ENCODE measurements around the gene MMP15. TPM values are rescaled to one million over a fixed set of nuclear protein-coding genes. Genes with fewer than 3 reads are reported as not detected.

Gene MMP15
- polyA plus RNA-seq, 4 donors, result 12.8 to 19.9 (median 16.3) TPM

DNA sequence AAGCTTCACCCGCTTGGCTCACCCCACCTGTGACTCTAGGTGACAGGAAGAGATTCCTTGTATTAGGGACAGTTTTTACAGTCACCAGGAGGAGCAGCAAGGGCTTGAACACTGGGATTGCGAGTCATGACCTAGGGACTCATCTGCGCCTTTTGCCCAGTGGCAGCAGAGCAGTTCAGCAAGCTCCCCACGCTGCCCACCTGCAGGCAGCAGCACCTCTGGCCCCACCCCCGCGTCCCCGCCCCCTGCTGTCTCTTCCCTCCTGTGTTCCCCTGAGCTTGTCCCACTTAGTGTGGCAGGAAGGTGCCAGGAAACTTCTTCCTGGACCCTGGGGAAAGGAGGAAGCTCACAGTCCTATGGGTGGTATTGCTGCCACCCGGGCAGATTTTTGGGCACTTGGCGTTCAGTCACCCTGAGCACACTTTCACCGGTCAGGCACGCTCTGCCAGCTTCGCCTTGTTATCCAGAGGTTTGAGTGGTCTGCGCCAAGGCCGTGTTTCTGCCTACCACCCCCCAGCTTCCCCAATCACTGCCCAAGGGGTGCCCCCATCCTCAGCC is 8.7 kb downstream of the MMP15 start:
- no peak for DNase-seq (ENCODE audit: low read depth in 4 of 4, low spot score in 2 of 4)

DNA sequence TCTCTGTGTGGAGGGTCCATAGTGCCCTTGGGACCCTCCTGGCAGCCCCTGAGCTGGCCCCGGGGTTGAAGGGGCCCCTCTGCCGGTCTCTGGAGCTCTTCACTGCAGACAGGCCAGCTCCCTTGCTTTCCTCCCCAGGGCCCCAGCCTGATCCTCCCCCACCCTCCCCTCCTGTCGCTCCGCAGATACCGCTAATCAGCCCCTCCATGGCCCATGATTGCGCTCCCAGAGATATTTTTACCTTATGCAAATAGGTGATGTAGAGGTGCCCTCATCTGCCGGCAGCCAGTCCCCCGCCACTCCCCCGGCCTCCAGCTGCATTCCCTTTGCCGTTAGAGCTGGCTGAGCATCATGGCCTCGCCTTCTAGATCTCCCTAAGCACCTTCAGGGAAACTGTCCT is 9.2 kb downstream of the MMP15 start:
- no peak for DNase-seq (ENCODE audit: low read depth in 4 of 4, low spot score in 2 of 4)

DNA sequence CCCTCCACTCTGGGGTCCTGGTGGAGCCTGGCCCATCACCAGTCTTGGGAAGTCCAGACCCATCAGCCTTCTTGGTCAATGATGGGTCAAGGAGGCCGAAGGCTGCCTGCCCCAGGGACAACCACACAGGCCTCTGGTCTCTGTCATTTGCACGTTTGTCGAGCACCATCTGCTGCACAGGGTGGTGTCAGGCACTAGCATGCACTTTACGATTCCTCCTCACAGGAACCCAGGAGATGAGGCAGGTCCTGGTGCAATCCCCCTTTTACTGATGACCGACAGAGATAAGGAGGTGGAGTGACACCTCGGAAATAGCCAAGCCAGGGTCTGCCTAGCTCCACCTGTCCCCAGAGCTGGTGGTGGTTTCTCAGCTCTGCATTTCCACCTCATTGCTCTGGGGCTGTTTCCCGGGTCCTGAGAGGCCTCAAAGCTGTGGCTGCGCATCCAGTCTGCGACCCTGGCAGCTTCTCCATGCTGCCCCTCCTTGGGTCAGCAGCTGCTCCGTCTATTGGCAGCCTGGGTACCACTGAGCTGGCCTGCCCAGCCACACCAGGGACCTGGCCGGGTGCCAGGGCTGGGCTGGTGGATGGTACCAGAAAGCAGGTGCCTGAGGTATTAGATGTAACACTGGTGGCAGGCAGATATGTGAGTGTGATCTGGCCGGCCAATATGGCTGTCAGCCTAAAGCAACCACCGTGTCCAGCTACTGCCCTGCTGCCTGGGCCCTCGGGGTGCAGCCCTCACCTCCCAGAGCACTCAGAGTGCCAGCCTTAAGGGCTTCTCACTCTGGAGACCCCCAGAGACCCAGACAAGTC is 10.0 kb downstream of the MMP15 start:
- DNase-seq (ENCODE audit: low read depth in 4 of 4, low spot score in 2 of 4), result no peak

DNA sequence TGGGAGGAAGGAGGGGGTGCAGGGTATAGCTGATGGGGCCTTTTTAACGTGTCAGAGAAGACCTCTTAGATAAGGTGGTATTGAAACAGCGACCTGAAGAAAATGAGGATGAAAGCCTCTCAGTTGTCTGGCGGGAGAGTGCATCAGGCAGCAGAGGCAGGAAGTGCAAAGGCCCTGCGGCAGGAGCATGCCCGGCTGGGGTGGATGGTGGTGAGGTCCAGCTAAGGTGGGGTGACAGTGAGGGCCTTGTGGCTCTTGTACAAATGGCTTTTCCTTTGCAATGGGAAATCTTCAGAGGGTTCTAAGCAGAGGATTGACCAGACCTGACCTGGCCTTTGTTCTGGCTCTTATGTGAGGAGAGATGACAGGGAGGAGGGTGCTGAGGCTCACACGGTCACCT is 11.4 kb downstream of the MMP15 start:
- DNase-seq (ENCODE audit: low read depth in 4 of 4, low spot score in 2 of 4), result no peak

DNA sequence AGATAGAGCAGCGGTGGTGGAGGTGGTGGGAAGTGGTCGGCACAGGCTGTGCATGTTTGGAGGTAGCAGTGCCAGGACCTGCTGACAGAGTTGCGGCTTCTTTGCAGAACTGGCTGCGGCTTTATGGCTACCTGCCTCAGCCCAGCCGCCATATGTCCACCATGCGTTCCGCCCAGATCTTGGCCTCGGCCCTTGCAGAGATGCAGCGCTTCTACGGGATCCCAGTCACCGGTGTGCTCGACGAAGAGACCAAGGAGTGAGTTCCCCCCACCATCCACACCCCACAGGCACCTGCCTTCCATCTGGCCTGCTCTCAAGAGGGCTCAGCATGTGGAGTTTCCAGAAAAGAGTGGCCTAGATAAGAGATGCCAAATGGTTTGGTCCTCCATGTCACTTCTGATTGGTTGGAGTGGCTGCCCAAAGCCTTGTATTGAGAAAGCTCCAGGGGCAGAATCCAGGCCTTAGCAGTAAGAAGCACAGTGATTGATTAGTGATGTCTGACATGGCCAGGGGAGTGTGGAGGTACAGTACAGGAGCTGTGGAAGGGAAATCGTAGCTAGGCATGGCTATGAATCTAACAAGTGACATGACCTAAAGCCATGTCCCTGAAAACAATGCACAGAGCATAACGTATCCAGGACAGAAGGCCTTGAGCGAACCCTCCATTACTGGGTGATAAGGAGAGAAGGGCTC is 12.0 kb downstream of the MMP15 start:
- DNase-seq (ENCODE audit: low read depth in 4 of 4, low spot score in 2 of 4), result no peak

DNA sequence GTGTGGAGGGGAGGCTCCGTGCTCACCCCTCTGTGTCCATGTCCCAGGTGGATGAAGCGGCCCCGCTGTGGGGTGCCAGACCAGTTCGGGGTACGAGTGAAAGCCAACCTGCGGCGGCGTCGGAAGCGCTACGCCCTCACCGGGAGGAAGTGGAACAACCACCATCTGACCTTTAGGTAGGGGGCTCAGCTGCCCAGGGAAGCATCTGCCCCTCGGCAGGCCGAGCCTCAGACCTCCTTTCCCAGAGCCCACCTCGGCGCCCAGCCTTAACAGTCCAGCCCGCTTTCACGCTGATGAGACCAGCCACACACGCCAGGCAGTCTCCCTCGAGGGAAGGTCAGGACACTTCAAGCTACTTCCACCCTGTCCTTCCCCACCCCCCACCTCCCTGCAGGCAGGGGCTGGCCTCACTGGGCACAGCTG is 12.7 kb downstream of the MMP15 start:
- DNase-seq (ENCODE audit: low read depth in 4 of 4, low spot score in 2 of 4), result no peak

DNA sequence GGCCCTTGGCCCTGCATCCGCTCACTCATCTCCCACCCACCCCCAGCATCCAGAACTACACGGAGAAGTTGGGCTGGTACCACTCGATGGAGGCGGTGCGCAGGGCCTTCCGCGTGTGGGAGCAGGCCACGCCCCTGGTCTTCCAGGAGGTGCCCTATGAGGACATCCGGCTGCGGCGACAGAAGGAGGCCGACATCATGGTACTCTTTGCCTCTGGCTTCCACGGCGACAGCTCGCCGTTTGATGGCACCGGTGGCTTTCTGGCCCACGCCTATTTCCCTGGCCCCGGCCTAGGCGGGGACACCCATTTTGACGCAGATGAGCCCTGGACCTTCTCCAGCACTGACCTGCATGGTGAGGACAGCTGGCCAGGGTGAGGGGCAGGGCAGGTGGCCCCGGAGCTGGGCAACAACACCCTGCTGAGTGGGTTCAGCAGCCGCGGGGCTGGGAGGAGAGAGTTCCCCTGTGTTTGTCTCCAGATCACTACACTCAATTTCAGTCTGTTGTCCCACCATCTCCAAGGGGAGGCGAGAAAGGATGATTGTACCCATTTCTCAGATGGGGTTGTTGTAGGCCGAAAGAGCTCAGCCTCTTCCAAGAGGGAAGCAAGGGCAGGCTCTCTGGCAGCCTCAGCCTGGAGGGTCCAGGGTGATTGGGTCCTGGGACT is 14.4 kb downstream of the MMP15 start:
- DNase-seq (ENCODE audit: low read depth in 4 of 4, low spot score in 2 of 4), result no peak

DNA sequence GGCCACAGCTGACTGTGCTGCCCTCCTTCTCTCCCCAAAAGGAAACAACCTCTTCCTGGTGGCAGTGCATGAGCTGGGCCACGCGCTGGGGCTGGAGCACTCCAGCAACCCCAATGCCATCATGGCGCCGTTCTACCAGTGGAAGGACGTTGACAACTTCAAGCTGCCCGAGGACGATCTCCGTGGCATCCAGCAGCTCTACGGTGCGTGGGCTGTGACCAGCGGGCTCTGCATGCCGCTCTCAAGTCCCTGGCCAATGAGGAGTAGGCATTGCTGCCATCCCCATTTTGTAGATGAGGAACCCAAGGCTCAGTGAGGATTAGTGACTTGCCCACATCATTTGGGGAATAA is 14.9 kb downstream of the MMP15 start:
- DNase-seq (ENCODE audit: low read depth in 4 of 4, low spot score in 2 of 4), result no peak

DNA sequence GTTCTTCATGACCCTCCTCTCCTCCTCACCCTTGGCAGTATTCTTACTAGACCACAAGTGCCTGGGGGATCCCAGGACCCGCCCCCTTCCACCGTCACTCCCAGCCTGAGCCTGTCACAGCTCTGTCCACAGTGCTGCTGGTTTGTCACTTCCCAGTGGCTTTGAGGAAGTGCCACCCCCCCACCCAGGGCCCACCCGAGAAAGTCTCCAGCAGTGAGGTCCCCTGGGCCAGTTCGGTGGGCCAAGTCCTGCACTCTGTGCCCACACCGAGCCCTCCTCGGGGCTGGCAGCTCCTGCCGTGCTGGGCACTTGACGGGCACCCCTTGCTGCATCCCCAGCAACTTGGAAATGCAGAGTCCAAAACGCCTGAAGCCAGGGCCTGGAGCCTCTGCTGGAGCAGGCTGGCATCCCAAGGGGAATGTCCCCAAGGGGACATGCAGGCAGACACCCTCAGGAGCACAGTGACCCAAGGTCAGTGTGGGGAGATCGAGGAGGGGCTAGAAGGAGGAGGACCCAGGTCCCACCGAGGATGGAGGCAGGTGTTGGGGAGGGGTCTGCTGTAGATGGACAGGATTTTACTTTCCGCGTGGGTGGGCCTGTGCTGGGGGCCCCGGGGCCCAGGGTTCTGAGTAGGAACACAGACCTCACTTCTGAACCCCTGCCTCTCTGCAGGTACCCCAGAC is 15.5 kb downstream of the MMP15 start:
- no peak for DNase-seq (ENCODE audit: low read depth in 4 of 4, low spot score in 2 of 4)

DNA sequence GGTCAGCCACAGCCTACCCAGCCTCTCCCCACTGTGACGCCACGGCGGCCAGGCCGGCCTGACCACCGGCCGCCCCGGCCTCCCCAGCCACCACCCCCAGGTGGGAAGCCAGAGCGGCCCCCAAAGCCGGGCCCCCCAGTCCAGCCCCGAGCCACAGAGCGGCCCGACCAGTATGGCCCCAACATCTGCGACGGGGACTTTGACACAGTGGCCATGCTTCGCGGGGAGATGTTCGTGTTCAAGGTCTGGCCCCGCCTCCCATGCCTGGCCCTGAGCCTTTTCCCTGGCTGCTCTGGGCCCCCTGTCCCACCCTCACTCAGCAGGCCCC is 16.0 kb downstream of the MMP15 start:
- DNase-seq (ENCODE audit: low read depth in 4 of 4, low spot score in 2 of 4), result no peak

DNA sequence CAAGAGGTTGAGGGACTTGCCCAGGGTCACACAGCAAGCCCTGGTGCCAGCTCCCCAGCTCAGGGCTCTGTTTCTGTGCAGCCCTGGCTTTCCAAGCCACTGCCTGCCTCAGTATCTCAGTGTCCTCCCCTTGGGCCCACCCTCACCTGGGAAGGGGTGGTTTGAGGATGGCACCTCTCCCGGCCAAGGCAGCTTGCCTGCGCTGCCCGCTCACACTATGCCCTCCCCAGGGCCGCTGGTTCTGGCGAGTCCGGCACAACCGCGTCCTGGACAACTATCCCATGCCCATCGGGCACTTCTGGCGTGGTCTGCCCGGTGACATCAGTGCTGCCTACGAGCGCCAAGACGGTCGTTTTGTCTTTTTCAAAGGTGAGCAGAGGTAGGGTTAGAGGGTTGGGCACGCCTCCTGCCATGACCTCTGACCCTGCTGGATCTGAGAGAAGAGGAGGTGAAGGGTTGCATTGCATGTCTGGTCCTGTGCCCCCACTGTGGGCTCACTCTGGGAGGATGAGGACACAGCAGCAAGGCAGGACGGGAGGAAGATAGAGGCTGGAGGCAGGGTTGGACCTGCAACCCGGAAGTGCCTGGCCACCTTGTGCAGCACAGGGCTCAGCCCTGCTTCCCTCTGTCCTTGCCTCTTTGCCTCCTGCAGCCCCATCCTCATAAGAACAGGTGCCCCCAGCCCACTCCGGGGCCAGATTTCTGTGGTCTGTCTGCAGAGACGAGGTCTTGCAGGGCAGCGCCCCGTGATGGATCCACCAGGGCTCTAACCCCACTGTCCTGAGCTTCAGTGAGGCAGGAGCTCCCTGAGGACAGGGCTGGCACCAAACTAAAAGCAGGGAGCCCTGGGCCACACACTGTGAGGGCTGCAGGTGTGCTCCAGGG is 16.7 kb downstream of the MMP15 start:
- DNase-seq (ENCODE audit: low read depth in 4 of 4, low spot score in 2 of 4), result no peak

DNA sequence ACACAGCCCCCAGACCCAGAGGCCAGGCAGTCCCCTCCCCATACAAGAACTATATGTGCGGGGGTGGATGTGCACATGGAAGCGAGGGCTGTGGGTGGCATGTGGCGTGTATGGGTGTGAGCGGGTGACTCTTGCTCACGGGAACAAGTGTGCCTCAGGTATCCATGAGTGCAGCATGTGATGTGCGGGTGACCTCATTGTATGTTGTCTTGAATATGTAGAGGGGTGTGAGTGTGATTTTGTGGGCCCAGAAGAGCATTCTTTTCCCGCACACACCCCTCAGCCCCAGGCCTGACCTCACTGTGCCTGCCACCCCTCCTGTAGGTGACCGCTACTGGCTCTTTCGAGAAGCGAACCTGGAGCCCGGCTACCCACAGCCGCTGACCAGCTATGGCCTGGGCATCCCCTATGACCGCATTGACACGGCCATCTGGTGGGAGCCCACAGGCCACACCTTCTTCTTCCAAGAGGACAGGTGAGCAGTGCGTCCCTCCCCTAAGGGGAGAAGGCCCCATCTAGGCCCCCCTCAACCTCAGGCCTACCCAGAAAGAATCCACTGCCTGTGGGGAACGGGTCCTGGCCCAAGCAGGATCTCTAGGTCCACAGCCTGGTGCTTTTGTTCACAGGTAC is 17.4 kb downstream of the MMP15 start:
- no peak for DNase-seq (ENCODE audit: low read depth in 4 of 4, low spot score in 2 of 4)

DNA sequence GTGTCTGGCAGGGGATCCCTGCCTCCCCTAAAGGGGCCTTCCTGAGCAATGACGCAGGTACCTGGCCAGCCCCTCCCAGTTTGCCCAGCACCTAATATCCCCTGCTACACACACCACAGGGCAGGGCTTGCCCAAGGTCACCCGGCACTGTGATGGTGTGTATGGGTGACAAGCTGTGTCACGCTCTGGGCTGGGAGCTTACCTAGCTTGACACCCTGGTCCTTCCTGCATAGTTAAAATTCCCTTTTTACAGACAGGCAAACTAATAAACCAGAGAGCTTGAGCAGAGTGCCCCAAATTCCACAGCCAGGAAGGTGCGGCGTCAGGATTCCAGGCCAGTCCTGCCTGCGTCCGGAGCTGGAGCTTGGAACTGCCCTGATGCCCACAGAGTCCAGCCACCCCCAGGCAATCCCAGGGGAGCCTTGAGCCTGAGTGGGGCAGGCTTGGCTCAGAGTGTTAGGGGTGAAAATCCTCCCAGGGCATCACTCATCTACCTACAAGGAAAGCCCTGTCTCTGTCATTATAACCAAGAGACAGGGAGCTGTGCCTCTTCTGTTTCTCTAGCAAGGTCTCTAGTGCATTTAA is 18.1 kb downstream of the MMP15 start:
- no peak for DNase-seq (ENCODE audit: low read depth in 4 of 4, low spot score in 2 of 4)

DNA sequence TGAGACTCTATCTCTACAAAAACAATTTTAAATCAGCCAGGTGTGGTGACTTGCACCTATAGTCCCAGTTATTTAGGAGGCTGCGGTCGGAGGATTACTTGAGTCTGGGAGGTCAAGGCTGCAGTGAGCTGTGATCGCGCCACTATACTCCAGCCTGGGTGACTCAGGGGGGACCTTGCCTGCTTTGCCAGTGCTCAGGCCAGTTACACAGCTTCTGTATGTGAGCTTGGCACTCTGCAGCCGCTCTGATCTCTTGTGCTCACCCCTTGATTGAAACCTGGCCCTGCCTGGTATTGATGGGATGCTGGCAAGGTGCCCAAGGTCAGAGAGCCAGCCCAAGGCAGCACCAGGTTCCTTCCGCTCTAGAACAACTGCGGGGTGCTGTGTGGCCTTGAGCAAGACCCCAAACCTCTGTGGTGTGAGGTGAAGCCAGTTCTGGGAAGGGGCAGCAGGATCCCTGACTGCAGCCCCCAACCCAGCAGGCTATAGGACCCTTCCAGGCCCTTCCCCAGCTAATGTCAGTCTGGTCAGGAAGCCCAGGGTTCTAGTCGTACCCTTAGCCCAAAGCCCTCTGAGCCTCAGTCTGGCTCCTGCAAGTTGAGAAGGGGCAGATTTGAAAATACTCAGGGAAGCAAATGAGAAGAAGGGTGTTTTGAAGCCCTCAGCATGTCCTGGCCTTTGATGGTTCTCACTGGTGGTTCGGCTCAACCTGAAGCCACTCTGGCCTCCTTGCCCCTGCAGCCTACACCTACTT is 18.9 kb downstream of the MMP15 start:
- no peak for DNase-seq (ENCODE audit: low read depth in 4 of 4, low spot score in 2 of 4)

DNA sequence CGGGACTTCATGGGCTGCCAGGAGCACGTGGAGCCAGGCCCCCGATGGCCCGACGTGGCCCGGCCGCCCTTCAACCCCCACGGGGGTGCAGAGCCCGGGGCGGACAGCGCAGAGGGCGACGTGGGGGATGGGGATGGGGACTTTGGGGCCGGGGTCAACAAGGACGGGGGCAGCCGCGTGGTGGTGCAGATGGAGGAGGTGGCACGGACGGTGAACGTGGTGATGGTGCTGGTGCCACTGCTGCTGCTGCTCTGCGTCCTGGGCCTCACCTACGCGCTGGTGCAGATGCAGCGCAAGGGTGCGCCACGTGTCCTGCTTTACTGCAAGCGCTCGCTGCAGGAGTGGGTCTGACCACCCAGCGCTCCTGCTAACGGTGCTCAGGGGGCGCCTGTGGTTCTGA is 19.5 kb downstream of the MMP15 start:
- no peak for DNase-seq (ENCODE audit: low read depth in 4 of 4, low spot score in 2 of 4)

DNA sequence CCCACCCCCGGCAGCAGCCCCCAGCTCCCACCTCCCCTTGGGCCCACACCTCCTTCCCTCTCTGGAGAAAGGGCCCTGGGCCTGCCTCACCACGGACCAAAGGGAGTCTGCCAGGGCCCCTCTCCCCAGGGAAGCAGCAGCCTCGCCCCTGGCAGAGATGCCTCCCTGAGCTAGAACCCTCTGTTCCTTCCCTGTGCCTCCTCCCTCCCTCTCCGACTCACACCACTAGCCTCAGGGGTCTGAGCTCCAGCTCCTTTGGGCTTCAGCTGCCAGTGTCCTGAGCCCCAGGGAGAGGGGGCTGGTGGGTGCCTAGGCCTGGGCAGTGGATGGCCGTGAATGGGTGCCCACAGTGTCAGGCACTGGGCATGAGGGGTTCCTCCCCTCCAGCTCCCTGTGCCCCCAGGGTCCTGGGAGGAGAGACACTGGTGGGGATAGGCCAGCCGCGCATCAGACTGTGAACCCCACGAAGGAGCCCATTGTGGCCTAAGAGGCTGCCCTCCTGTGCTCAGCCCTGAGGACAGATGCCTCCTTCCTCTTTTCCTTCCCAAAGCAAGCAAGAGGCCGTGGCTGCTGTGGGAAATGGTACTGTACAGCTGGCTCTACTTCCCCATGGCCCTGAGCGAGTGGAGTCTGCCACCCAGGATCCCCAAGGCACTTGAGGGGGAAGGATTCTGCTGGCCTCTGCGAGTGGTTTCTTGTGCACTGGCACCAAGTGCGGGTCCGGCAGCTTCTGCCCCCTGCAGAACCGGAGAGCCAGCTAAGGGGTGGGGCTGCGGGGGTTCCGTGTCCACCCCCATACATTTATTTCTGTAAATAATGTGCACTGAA is 20.7 kb downstream of the MMP15 start:
- DNase-seq (ENCODE audit: low read depth in 4 of 4, low spot score in 2 of 4), result no peak

DNA sequence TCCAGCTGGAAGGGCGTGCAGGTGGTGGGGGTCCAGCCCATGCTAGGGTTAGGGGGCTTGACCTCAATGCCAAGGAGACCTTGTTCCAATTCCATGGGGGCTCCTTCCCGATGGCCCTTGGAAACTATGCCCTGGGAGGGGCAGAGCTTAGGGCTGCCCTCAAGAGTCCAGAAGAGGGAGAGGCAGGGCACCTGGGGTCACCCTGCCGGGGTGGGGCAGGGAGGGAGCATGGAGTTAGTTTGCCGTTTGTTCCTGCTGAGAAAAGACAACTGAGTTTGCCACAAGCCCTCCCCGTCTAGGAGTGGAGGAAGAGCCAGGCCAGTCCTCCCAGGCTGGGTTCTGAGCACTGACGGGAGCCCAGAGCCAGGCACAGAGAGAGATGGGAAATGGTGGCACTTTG is 21.4 kb downstream of the MMP15 start:
- DNase-seq (ENCODE audit: low read depth in 4 of 4, low spot score in 2 of 4), result no peak

All from left renal cortex interstitium (tissue), 4 donors.